Measurements from ENCODE around the gene GSTM3.
"Not testable (repeated sequence)": the region's sequence is repeated elsewhere in the genome, so short reads cannot be mapped to it uniquely, and the experiment has no call there.

The GSTM3 gene

DNA sequence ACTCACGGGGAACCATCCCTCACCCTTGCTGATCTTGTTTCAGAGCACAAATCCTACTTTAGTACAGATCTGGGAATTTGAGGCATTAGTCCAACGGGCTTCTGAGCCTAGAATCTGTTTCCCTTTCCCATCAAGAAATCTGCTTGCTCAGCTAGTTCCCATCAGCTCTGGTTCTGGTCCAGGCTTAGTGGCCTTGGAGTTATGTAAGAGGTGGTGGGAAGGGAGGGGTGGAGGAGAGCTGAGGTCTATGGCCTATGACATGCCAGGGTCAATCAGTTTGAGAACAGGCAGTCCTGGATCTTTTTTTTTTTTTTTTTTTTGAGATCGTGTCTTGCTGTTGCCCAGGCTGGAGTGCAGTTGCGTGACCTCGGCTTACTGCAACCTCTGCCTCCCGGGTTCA lies 49.1 kb downstream of the GSTM3 start:
- H3K27ac ChIP-seq, result no peak overlapping the region
- TF ChIP-seq ZFX (IDR thresholded peaks at IDR 0.05; ENCODE audit: borderline replicate concordance), result no peak
- TF ChIP-seq, protein P1, sequence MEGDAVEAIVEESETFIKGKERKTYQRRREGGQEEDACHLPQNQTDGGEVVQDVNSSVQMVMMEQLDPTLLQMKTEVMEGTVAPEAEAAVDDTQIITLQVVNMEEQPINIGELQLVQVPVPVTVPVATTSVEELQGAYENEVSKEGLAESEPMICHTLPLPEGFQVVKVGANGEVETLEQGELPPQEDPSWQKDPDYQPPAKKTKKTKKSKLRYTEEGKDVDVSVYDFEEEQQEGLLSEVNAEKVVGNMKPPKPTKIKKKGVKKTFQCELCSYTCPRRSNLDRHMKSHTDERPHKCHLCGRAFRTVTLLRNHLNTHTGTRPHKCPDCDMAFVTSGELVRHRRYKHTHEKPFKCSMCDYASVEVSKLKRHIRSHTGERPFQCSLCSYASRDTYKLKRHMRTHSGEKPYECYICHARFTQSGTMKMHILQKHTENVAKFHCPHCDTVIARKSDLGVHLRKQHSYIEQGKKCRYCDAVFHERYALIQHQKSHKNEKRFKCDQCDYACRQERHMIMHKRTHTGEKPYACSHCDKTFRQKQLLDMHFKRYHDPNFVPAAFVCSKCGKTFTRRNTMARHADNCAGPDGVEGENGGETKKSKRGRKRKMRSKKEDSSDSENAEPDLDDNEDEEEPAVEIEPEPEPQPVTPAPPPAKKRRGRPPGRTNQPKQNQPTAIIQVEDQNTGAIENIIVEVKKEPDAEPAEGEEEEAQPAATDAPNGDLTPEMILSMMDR (IDR thresholded peaks at IDR 0.05), result no peak

DNA sequence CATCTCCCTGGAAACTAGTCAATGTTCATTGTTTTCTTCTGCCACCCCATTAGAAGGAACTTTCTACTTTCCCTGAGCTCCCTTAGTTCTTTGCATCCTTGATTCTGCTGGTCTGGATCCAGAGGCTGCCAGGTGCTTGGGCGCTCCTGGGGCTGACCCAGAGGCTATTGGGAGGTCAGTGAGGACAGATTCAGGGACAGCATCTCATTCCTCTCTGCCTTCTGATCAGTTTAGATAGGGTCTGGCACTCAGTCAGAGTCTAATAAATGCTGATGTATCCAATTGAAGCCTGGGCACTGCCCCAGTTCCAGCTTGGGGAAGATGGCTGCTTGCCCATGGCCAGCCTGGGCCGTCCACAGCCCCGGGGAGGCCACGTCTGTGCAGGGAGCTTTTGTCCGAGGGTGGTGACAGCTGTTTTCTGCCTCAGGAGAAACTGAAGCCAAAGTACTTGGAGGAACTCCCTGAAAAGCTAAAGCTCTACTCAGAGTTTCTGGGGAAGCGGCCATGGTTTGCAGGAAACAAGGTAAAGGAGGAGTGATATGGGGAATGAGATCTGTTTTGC lies 50.9 kb downstream of the GSTM3 start:
- TF ChIP-seq, protein P1 (IDR thresholded peaks at IDR 0.05), result no peak
- no peak for TF ChIP-seq ZFX (IDR thresholded peaks at IDR 0.05; ENCODE audit: borderline replicate concordance)

GRCh38 chr1:109687641-109688499 lies 53.0 kb downstream of the GSTM3 start, which contains the start of gene GSTM1:
Gene GSTM1 (plus strand): TSS chr1:109687817. CDS start chr1:109687874, 57 bp downstream.
- no peak within 1 kb of the TSS for H3K27ac ChIP-seq
- TF ChIP-seq, protein P1 (IDR thresholded peaks at IDR 0.05), result no peak
- TF ChIP-seq ZFX (IDR thresholded peaks at IDR 0.05; ENCODE audit: borderline replicate concordance), result no peak

More for the DNA sequence above, 50.9 kb downstream of the GSTM3 start:
- H3K27ac ChIP-seq, result no peak overlapping the region

- not testable (repeated sequence) for H3K27ac ChIP-seq
Measured at GRCh38 chr1:109687109-109687508, 53.7 kb downstream of the GSTM3 start.

- not testable (repeated sequence) for H3K27ac ChIP-seq
Measured at GRCh38 chr1:109685890-109686289, 54.9 kb downstream of the GSTM3 start.

GRCh38 chr1:109685399-109685798 lies 55.4 kb downstream of the GSTM3 start:
- H3K27ac ChIP-seq, result not testable (repeated sequence)

DNA sequence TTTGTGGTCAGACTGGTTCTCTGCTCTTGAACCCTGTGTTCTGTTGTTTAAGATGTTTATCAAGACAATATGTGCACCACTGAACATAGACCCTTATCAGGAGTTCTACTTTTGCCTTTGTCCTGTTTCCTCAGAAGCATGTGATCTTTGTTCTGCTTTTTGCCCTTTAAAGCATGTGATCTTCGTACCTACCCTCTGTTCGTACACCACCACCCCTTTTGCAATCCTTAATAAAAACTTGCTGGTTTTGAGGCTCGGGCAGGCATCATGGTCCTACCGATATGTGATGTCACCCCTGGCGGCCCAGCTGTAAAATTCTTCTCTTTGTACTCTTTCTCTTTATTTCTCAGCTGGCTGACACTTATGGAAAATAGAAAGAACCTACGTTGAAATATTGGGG lies 56.1 kb downstream of the GSTM3 start:
- not testable (repeated sequence) for H3K27ac ChIP-seq

Measured in 22Rv1 (cell line).